Left hindlimb (tissue), 1 donor: ENCODE results near the gene RRP9.
"Not testable (repeated sequence)": the region's sequence is repeated elsewhere in the genome, so short reads cannot be mapped to it uniquely, and the experiment has no call there.

ENCODE experiments used
- DNase-seq: peaks from one replicate; pipeline ENCODE4 v3.0.0-alpha.2; 2018

The RRP9 gene

GRCh38 chr3:51941798-51942602 is at the start of gene RRP9, which contains the start of gene PARP3:
TSS of gene RRP9 (minus strand) at chr3:51941904. CDS start at chr3:51941867, 37 bp downstream.
TSS of gene PARP3 (plus strand) at chr3:51942363. CDS start at chr3:51943356, 993 bp downstream.
- DNase-seq: peak; percentile 100

- DNase-seq: not testable (repeated sequence)
Measured at GRCh38 chr3:51990501-51990971, 48.8 kb upstream of the RRP9 start.

- no peak for DNase-seq
Measured at GRCh38 chr3:51988286-51989146, 46.8 kb upstream of the RRP9 start.

- no peak for DNase-seq
Measured at GRCh38 chr3:51987568-51987967, 45.9 kb upstream of the RRP9 start.

GRCh38 chr3:51986010-51986947 is 44.6 kb upstream of the RRP9 start:
- DNase-seq: no peak

- DNase-seq: no peak
Measured at GRCh38 chr3:51985063-51985462, 43.4 kb upstream of the RRP9 start.

GRCh38 chr3:51984269-51984647 is 42.6 kb upstream of the RRP9 start:
- no peak for DNase-seq

- no peak for DNase-seq
Measured at GRCh38 chr3:51983578-51984268, 42.0 kb upstream of the RRP9 start.

- DNase-seq: peak; percentile 90
Measured at GRCh38 chr3:51982838-51983577, 41.3 kb upstream of the RRP9 start, which contains the start of gene ACY1. TSS of gene ACY1 (plus strand) at chr3:51983535. CDS start at chr3:51984065, 530 bp downstream.

GRCh38 chr3:51982352-51982837 is 40.7 kb upstream of the RRP9 start:
- no peak for DNase-seq

- DNase-seq: no peak
Measured at GRCh38 chr3:51980253-51980652, 38.5 kb upstream of the RRP9 start.

GRCh38 chr3:51978143-51978502 is 36.4 kb upstream of the RRP9 start:
- no peak for DNase-seq

- no peak for DNase-seq
Measured at GRCh38 chr3:51977446-51978142, 35.9 kb upstream of the RRP9 start.

- DNase-seq: peak; percentile 82
Measured at GRCh38 chr3:51975852-51976549, 34.3 kb upstream of the RRP9 start.

- DNase-seq: peak; percentile 84
Measured at GRCh38 chr3:51974963-51975851, 33.5 kb upstream of the RRP9 start, which contains the start of gene ABHD14A. TSS of gene ABHD14A (plus strand) at chr3:51975064. CDS start at chr3:51975136, 72 bp downstream.

- DNase-seq: no peak
Measured at GRCh38 chr3:51974277-51974962, 32.7 kb upstream of the RRP9 start.

- no peak for DNase-seq
Measured at GRCh38 chr3:51971350-51971749, 29.6 kb upstream of the RRP9 start.
